Fibroblast of mammary gland (primary cell): ENCODE measurements around the gene PDE2A.

Experiments used
- DNase-seq: peaks from one replicate; pipeline ENCODE4 v3.0.0-alpha.2; 2010; ENCODE audit warnings: low read depth
- H3K4me3 ChIP-seq: 2 replicates; pipeline ENCODE4 v1.5.1; 2011; ENCODE audit warnings: low read depth, mild to moderate bottlenecking, low read length, moderate library complexity; ENCODE audit not compliant: control insufficient read depth
- CTCF ChIP-seq: conservative IDR thresholded peaks from 2 replicates; pipeline ENCODE4 v1.5.1; 2011; ENCODE audit warnings: low read depth, low read length, inconsistent platforms; ENCODE audit not compliant: control insufficient read depth, insufficient read depth

The PDE2A gene

GRCh38 chr11:72528121-72528520, 146.1 kb downstream of the PDE2A start:
- DNase-seq: peak; percentile 56
- TF ChIP-seq CTCF: no peak
- no peak overlapping the region for H3K4me3 ChIP-seq
